ENCODE measurements around the gene CFAP161. TPM values are rescaled to one million over a fixed set of nuclear protein-coding genes. Genes with fewer than 3 reads are reported as not detected.
A peak's percentile ranks its signal among the peaks of the same experiment; 100 is the strongest.

CFAP161 gene
- total and polyA plus RNA-seq, 2 experiments from 2014 or later = 0.13 TPM; not detected in 1

GRCh38 chr15:81163961-81164800, 30.1 kb downstream of the CFAP161 start:
- no peaks in the 10 kb centered on the region for H3K4me1 Mint-ChIP-seq
- peak; percentile 45; the same call in 1 of the 3 replicates for ATAC-seq
- peaks cover 8% of the 10 kb centered on the region; the same call in 2 of the 3 replicates for H3K9me3 Mint-ChIP-seq
- H3K79me2 ChIP-seq (replicated peaks; ENCODE audit: insufficient read depth) = no peaks in the 10 kb centered on the region
- no peak overlapping the region for H2AFZ ChIP-seq
- no peak overlapping the region for H3K4me3 Mint-ChIP-seq
- H3K27me3 ChIP-seq (ENCODE audit: insufficient read depth) = no peaks in the 10 kb centered on the region
- no peaks in the 10 kb centered on the region for H3K36me3 ChIP-seq (ENCODE audit: insufficient read depth)
- no peak overlapping the region for H3K27ac ChIP-seq (ENCODE audit: low read depth)
- H3K4me3 ChIP-seq = no peak overlapping the region
- no peak for DNase-seq (ENCODE audit: low spot score)
- no peak overlapping the region; the same call in 1 of the 2 replicates for H3K27ac Mint-ChIP-seq
- TF ChIP-seq ETS1 (IDR thresholded peaks at IDR 0.05) (no peak), CREB1 (CRISPR knock-in tag; IDR thresholded peaks at IDR 0.05; ENCODE audit: low read depth) (no peak), CTCF (conservative IDR thresholded peaks at IDR 0.05; ENCODE audit: low read depth in 2 of 2) (peak in 1 of 2 experiments; percentile 53; a peak in 2 of 4 replicates), ZNF114 (CRISPR knock-in tag; IDR thresholded peaks at IDR 0.05) (no peak), ZNF331 (CRISPR knock-in tag; IDR thresholded peaks at IDR 0.05; ENCODE audit: low read depth) (no peak), ZNF462 (CRISPR knock-in tag; IDR thresholded peaks at IDR 0.05) (no peak), EZH2 (IDR thresholded peaks at IDR 0.05; ENCODE audit: low read depth, unreplicated experiment) (no peak), REST (IDR thresholded peaks at IDR 0.05; ENCODE audit: unreplicated experiment) (no peak)
- H3K9me2 ChIP-seq (ENCODE audit: insufficient read depth) = 0 out of 2 replicates have a peak, but pooled peaks cover 3% of the 10 kb centered on the region
- H3K4me2 ChIP-seq = no peak overlapping the region
- H3K4me1 ChIP-seq (ENCODE audit: insufficient read depth) = no peaks in the 10 kb centered on the region
- no peaks in the 10 kb centered on the region for H3K36me3 Mint-ChIP-seq (ENCODE audit: low read depth)
- peaks cover 7% of the 10 kb centered on the region for H3K27me3 Mint-ChIP-seq (ENCODE audit: insufficient read depth, low read depth, poor library complexity)
- no peaks in the 10 kb centered on the region for H4K20me1 ChIP-seq (replicated peaks; ENCODE audit: insufficient read depth)
- no peaks in the 10 kb centered on the region for H3F3A ChIP-seq (replicated peaks; ENCODE audit: low read depth)

Data from GM23338 (cell line).